ENCODE data around the gene MYBPC2. TPM values are rescaled to one million over a fixed set of nuclear protein-coding genes. Genes with fewer than 3 reads are reported as not detected.

The MYBPC2 gene
- total and polyA plus RNA-seq, 2 donors (not counting 3 experiments of a cell fraction or from before 2014, with no cell fraction given): 0.03 TPM; not detected in 1

- no peak for FAIRE-seq
- dilution Hi-C loops (cut with MboI; ENCODE audit: extremely low pct_ligation_motif_present, low sequenced_read_pairs): no loop called here
- intact Hi-C loops (cut with micrococcal nuclease): loop anchor here (1.0 kb wide), 1 partner anchor 46 kb away; no protein-coding TSS in a partner anchor
- BruUV-seq (replicated peaks): no TSS peak
- Histone ChIP-seq H3K79me2 (ENCODE audit: control insufficient read depth, insufficient read depth, low read length) (no peaks in the 10 kb centered on the region), H4K20me1 (replicated peaks; ENCODE audit: control insufficient read depth, extremely low read depth, insufficient read depth, low read length) (no peaks in the 10 kb centered on the region), H2AFZ (ENCODE audit: low read depth, low read length) (no peak overlapping the region), H3K9ac (replicated peaks; ENCODE audit: extremely low read depth, insufficient read depth, low read length) (no peak overlapping the region), H3K36me3 (ENCODE audit: control insufficient read depth in 2 of 2, extremely low read depth in 1 of 2, insufficient read depth in 2 of 2, low read length in 2 of 2) (peaks cover 0 to 3% of the 10 kb centered on the region in 2 experiments), H3K27me3 (ENCODE audit: control insufficient read depth in 2 of 2, insufficient read depth in 2 of 2, low read length in 2 of 2) (peaks cover 15 to 19% of the 10 kb centered on the region in 2 experiments), H3K4me1 (ENCODE audit: control insufficient read depth, extremely low read depth, insufficient read depth, low read length) (no peaks in the 10 kb centered on the region), H3K9me3 (replicated peaks; ENCODE audit: control insufficient read depth, insufficient read depth, low read length) (no peaks in the 10 kb centered on the region), H3K4me2 (ENCODE audit: insufficient read depth, low read length) (no peak overlapping the region), H3K4me3 (replicated peaks in 1 of 3; ENCODE audit: insufficient read depth in 1 of 3, low read depth in 1 of 3, low read length in 3 of 3) (no peak overlapping the region), H3K9me1 (replicated peaks; ENCODE audit: control insufficient read depth, extremely low read depth, insufficient read depth, low read length) (no peaks in the 10 kb centered on the region), H3K27ac (ENCODE audit: insufficient read depth, low read depth, low read length) (no peak overlapping the region)
- ChIA-PET CTCF (interaction anchor here (0.6 to 5.7 kb wide), 16 partner anchors 9 to 506 kb away, joined by 3 to 88 read pairs (median 5); partner anchors contain the start of genes NR1H2 and POLD1), POLR2A (no interaction called here)
- TF ChIP-seq FOS (IDR thresholded peaks at IDR 0.05; ENCODE audit: borderline replicate concordance, insufficient read depth, low read length): no peak
- no peak for TF ChIP-seq POLR2A (IDR thresholded peaks at IDR 0.05; ENCODE audit: low read depth, low read length)
- TF ChIP-seq MYC (IDR thresholded peaks at IDR 0.05; ENCODE audit: low read depth, low read length): no peak
- no peak for TF ChIP-seq POLR2AphosphoS5 (IDR thresholded peaks at IDR 0.05; ENCODE audit: insufficient read depth, low read depth, low read length)
- TF ChIP-seq GATA2 (IDR thresholded peaks at IDR 0.05; ENCODE audit: insufficient read depth, insufficient read length, low read depth, low read length): no peak
- no peak for TF ChIP-seq EZH2 (IDR thresholded peaks at IDR 0.05; ENCODE audit: borderline replicate concordance, low read depth, low read length, severe bottlenecking)
- TF ChIP-seq CTCF (IDR thresholded peaks at IDR 0.05; ENCODE audit: extremely low read depth in 1 of 2, insufficient read depth in 1 of 2, low read depth in 1 of 2, low read length in 2 of 2): no peak
- TF ChIP-seq MAX (IDR thresholded peaks at IDR 0.05; ENCODE audit: insufficient read depth, insufficient read length): no peak
- DNase-seq (ENCODE audit: low read depth, low spot score): no peak
Observed at GRCh38 chr19:50415661-50416033, 17.0 kb upstream of the MYBPC2 start.
